ENCODE measurements around the gene ELMOD1. TPM values are rescaled to one million over a fixed set of nuclear protein-coding genes. Genes with fewer than 3 reads are reported as not detected.
A peak's percentile ranks its signal among the peaks of the same experiment; 100 is the strongest.

Gene ELMOD1
- total and polyA plus RNA-seq, 2 experiments from 2014 or later, result 3.1 TPM

- Histone ChIP-seq H2AFZ (no peak overlapping the region), H4K20me1 (ENCODE audit: insufficient read depth, poor library complexity, severe bottlenecking) (no peaks in the 10 kb centered on the region), H3K9me2 (replicated peaks; ENCODE audit: insufficient read depth) (no peaks in the 10 kb centered on the region), H3K4me1 (ENCODE audit: insufficient read depth) (peaks cover 10% of the 10 kb centered on the region), H3K4me3 (no peak overlapping the region), H3K79me2 (peaks cover 25% of the 10 kb centered on the region), H3K9me3 (ENCODE audit: low read depth) (no peaks in the 10 kb centered on the region), H3K36me3 (replicated peaks; ENCODE audit: insufficient read depth, low read depth) (no peaks in the 10 kb centered on the region), H3K27ac (no peak overlapping the region), H3K27me3 (no peaks in the 10 kb centered on the region), H3K4me2 (peak overlapping the region; percentile 79)
- DNase-seq (ENCODE audit: low spot score), result no peak
- no peak for TF ChIP-seq CTCF (IDR thresholded peaks at IDR 0.05; ENCODE audit: poor library complexity)
- TF ChIP-seq EZH2phosphoT487 (IDR thresholded peaks at IDR 0.05; ENCODE audit: low read depth, severe bottlenecking, unreplicated experiment), result no peak
- TF ChIP-seq EZH2 (IDR thresholded peaks at IDR 0.05; ENCODE audit: borderline replicate concordance), result no peak
- 88% methylated on average over 2 of the region's 2 CpGs for WGBS (ENCODE audit: low lambda C conversion rate, missing lambda C conversion rate)
Measured at GRCh38 chr11:107566569-107566968, 24.4 kb upstream of the ELMOD1 start.

GRCh38 chr11:107567739-107568335 is 23.1 kb upstream of the ELMOD1 start:
- no peak for TF ChIP-seq EZH2 (IDR thresholded peaks at IDR 0.05; ENCODE audit: borderline replicate concordance)
- TF ChIP-seq CTCF (IDR thresholded peaks at IDR 0.05; ENCODE audit: poor library complexity), result no peak

DNA sequence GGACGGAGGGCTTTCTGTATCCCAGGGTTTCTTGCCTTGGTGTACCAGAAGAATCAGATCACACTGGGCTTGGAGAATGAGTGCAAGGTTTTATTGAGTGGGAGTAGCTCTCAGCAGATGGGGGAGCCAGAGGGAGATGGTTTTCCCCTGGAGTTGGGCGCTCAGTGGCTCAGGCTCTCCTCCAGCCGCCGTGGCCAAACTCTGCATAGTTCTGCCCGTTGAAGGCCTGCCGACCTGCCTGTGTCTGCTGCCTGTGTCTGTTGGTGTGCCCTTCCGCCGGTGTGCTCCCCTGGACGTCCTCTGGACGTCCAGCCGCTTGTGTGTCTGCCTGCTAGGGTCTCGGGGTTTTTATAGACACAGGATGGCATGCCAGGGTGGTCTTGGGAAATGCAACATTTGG is 20.9 kb upstream of the ELMOD1 start:
- WGBS (ENCODE audit: low lambda C conversion rate, missing lambda C conversion rate), result 87% methylated on average over 12 of the region's 12 CpGs
- Histone ChIP-seq H3K4me2 (no peak overlapping the region), H2AFZ (no peak overlapping the region)

More at GRCh38 chr11:107567739-107568335, 23.1 kb upstream of the ELMOD1 start:
- Histone ChIP-seq H4K20me1 (ENCODE audit: insufficient read depth, poor library complexity, severe bottlenecking) (no peaks in the 10 kb centered on the region), H3K4me2 (no peak overlapping the region), H3K4me3 (no peak overlapping the region), H3K27me3 (no peaks in the 10 kb centered on the region), H3K4me1 (ENCODE audit: insufficient read depth) (peaks cover 10% of the 10 kb centered on the region), H3K36me3 (replicated peaks; ENCODE audit: insufficient read depth, low read depth) (no peaks in the 10 kb centered on the region), H3K27ac (no peak overlapping the region), H2AFZ (no peak overlapping the region), H3K9me3 (ENCODE audit: low read depth) (no peaks in the 10 kb centered on the region), H3K79me2 (peaks cover 13% of the 10 kb centered on the region), H3K9me2 (replicated peaks; ENCODE audit: insufficient read depth) (no peaks in the 10 kb centered on the region)
- 80% methylated on average over 5 of the region's 5 CpGs for WGBS (ENCODE audit: low lambda C conversion rate, missing lambda C conversion rate)
- DNase-seq (ENCODE audit: low spot score), result no peak

More for the DNA sequence above, 20.9 kb upstream of the ELMOD1 start:
- TF ChIP-seq EZH2phosphoT487 (IDR thresholded peaks at IDR 0.05; ENCODE audit: low read depth, severe bottlenecking, unreplicated experiment) (no peak), CTCF (IDR thresholded peaks at IDR 0.05; ENCODE audit: poor library complexity) (no peak), EZH2 (IDR thresholded peaks at IDR 0.05; ENCODE audit: borderline replicate concordance) (no peak)
- no peaks in the 10 kb centered on the region for H3K36me3 ChIP-seq (replicated peaks; ENCODE audit: insufficient read depth, low read depth)
- DNase-seq (ENCODE audit: low spot score), result no peak
- no peaks in the 10 kb centered on the region for H3K79me2 ChIP-seq
- no peak overlapping the region for H3K4me3 ChIP-seq
- H3K9me3 ChIP-seq (ENCODE audit: low read depth), result no peaks in the 10 kb centered on the region
- no peaks in the 10 kb centered on the region for H3K27me3 ChIP-seq
- H3K9me2 ChIP-seq (replicated peaks; ENCODE audit: insufficient read depth), result no peaks in the 10 kb centered on the region
- H3K4me1 ChIP-seq (ENCODE audit: insufficient read depth), result peaks cover 3% of the 10 kb centered on the region
- no peak overlapping the region for H3K27ac ChIP-seq
- H4K20me1 ChIP-seq (ENCODE audit: insufficient read depth, poor library complexity, severe bottlenecking), result no peaks in the 10 kb centered on the region
